ENCODE data around the gene BPIFA2. TPM values are rescaled to one million over a fixed set of nuclear protein-coding genes. Genes with fewer than 3 reads are reported as not detected.

BPIFA2 gene
- total RNA-seq, 1 donor from 2014 or later = not detected

DNA sequence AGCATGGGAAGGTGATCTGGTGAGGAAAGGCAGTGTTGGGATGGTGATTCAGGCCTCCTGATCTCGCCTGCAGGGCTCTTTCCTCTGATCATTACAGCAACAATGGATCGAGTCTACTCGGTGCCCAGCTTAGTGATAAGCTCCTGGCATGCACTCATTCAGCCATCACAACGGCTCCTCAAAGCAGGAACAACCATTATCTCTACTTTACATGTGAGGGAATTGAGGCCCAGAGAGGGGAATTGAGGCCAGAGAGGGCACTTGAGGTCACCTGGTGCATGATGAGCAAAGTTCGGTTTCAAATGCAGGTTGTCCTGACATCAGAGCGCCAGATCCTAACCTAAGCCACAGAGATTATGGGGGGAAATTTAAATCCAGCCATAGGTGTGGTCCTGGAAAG is 42.0 kb upstream of the BPIFA2 start:
- no peak for DNase-seq

DNA sequence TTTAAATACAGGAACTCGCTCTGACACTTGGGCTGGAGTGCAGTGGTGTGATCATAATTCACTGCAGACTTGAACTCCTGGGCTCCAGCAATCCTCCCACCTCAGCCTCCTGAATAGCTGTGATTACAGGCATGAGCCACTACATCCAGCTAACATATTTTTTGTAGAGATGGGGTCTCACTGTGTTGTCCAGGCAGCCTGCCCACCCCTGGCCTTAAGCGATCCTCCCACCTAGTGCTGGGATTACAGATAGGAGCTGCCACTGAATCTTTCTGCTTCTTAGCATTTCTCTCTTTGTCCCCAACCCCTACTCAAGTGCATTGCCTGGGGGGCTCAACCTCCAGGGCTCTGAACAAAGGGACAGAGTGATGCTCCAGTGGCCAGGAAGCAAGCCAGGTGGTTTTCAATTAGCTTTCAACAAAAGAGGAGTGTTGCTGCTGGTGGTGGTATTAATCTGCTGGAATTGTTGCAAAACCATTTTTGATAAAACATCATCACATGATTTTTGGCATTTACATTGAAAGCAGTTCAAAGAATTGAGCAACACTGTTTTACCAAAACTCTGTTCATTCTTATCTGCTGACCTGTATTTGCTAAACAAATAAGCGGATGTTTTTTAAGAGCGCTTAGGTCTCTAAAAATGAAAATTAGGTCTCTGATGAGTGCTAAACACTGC is 40.4 kb upstream of the BPIFA2 start:
- H3K27me3 ChIP-seq (ENCODE audit: low read depth) = peaks cover 8% of the 10 kb centered on the region
- H3K4me1 ChIP-seq = peaks cover 4% of the 10 kb centered on the region
- DNase-seq = no peak
- intact Hi-C loops (cut with micrococcal nuclease) = no loop called here
- TF ChIP-seq, protein P1, sequence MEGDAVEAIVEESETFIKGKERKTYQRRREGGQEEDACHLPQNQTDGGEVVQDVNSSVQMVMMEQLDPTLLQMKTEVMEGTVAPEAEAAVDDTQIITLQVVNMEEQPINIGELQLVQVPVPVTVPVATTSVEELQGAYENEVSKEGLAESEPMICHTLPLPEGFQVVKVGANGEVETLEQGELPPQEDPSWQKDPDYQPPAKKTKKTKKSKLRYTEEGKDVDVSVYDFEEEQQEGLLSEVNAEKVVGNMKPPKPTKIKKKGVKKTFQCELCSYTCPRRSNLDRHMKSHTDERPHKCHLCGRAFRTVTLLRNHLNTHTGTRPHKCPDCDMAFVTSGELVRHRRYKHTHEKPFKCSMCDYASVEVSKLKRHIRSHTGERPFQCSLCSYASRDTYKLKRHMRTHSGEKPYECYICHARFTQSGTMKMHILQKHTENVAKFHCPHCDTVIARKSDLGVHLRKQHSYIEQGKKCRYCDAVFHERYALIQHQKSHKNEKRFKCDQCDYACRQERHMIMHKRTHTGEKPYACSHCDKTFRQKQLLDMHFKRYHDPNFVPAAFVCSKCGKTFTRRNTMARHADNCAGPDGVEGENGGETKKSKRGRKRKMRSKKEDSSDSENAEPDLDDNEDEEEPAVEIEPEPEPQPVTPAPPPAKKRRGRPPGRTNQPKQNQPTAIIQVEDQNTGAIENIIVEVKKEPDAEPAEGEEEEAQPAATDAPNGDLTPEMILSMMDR (IDR thresholded peaks at IDR 0.05; ENCODE audit: borderline replicate concordance) = no peak
- no peaks in the 10 kb centered on the region for H3K9me3 ChIP-seq (replicated peaks)
- no peak overlapping the region for H3K27ac ChIP-seq (replicated peaks)
- H3K36me3 ChIP-seq = no peaks in the 10 kb centered on the region
- no peak overlapping the region for H3K4me3 ChIP-seq

More for the DNA sequence above, 42.0 kb upstream of the BPIFA2 start:
- Histone ChIP-seq H3K9me3 (replicated peaks) (no peaks in the 10 kb centered on the region), H3K4me1 (peaks cover 4% of the 10 kb centered on the region), H3K4me3 (no peak overlapping the region), H3K27ac (replicated peaks) (no peak overlapping the region), H3K27me3 (ENCODE audit: low read depth) (no peaks in the 10 kb centered on the region), H3K36me3 (no peaks in the 10 kb centered on the region)
- intact Hi-C loops (cut with micrococcal nuclease) = no loop called here
- TF ChIP-seq, protein P1 (IDR thresholded peaks at IDR 0.05; ENCODE audit: borderline replicate concordance) = no peak

DNA sequence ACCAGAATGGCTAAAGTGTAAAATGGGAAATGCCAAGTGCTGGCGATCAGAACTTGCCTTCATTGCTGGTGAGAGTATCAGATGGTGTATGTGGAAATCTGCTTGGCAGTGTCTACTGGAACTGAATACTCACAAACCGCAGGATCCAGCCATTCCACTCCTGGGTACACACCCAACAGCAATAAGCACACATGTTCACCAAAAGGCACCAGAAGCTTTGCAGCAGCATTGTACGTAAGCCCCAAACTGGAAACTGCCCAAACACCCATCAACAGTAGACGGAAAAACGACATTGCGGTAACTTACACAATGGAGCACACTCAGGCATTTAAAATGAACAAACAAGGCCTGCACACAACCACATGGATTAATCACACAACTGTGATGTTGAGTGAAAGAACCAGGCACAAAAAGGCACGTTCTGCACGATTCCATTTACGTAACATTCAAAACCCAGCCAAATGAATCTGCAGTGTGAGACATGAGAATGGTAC is 37.3 kb upstream of the BPIFA2 start:
- H3K4me3 ChIP-seq = no peak overlapping the region
- DNase-seq = no peak
- TF ChIP-seq, protein P1 (IDR thresholded peaks at IDR 0.05; ENCODE audit: borderline replicate concordance) = no peak

DNA sequence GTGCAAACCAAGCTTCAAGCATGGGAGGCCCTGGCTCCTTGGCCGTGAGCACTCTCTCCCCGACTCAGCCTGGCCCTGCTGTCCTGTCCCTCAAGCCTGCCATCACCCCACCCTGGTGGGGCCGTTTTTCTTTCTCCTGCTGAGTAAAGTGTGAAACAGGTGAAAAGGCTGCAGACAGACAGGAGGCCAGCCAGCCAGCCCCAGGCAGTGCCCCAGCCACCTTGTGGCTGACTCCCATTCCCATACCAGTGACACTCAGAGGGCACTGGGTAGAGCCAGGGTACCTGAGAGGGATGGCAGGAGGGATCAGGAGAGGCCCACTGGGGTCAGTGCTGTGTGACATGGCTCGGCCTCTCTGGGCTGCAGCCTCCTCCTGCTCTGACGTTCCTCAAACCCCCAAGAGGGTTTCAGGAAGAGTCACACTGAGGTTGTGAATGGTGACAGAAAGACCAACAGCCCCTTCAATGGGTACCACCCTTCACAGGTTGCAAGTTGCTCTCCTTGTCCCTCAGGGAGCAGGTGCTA is 35.9 kb upstream of the BPIFA2 start:
- peaks cover 2% of the 10 kb centered on the region for H3K9me3 ChIP-seq (replicated peaks)
- TF ChIP-seq, protein P1 (IDR thresholded peaks at IDR 0.05; ENCODE audit: borderline replicate concordance) = no peak
- no peak overlapping the region for H3K27ac ChIP-seq (replicated peaks)
- no peak overlapping the region for H3K4me3 ChIP-seq
- H3K27me3 ChIP-seq (ENCODE audit: low read depth) = peaks cover 40% of the 10 kb centered on the region
- intact Hi-C loops (cut with micrococcal nuclease) = no loop called here
- H3K36me3 ChIP-seq = no peaks in the 10 kb centered on the region
- no peak for DNase-seq
- no peaks in the 10 kb centered on the region for H3K4me1 ChIP-seq

More for the DNA sequence above, 37.3 kb upstream of the BPIFA2 start:
- Histone ChIP-seq H3K27me3 (ENCODE audit: low read depth) (peaks cover 39% of the 10 kb centered on the region), H3K27ac (replicated peaks) (no peak overlapping the region), H3K9me3 (replicated peaks) (no peaks in the 10 kb centered on the region), H3K4me1 (peaks cover 4% of the 10 kb centered on the region), H3K36me3 (no peaks in the 10 kb centered on the region)
- intact Hi-C loops (cut with micrococcal nuclease) = no loop called here

DNA sequence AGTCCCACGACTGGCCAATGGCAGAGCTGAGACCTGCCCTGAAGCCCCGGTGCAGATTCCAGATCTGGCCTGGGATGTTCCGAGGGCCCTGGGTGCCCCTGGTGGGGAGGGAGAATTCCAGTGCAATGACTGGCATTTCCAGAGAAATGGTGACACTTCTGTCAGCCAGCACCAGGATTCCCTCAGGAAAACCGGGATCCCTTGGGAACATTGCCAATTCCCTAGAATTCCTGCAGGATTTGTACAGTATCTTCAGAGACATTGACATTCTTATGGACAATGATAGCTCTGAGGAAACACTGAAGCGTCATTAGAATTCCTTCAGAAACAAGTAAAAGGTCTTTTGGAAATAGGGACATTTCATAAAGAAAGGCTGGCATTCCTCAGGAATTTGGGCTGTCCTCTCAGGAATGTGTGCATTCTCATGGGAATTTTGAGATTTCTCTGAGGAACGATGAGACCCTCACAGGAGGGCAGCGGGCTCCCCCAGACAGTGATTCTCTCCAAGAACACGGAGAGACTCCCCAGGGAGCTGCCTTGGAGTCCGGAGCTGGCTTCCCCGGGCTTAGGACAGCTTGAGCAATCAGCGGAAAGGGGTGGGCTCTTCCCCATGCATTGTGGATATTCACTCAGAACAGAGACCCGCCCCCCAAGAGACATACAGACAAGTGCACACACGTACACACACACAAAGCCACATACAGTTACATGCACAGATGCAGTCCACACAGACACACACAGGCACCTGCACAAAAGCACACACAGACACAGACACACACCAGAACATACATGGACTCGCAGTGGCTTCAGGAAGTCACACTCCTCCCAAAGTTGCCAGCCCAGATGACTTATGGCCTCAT is 35.2 kb upstream of the BPIFA2 start:
- Histone ChIP-seq H3K27ac (replicated peaks) (no peak overlapping the region), H3K4me1 (no peaks in the 10 kb centered on the region), H3K27me3 (ENCODE audit: low read depth) (peaks cover 40% of the 10 kb centered on the region), H3K36me3 (no peaks in the 10 kb centered on the region), H3K4me3 (no peak overlapping the region), H3K9me3 (replicated peaks) (peaks cover 3% of the 10 kb centered on the region)
- intact Hi-C loops (cut with micrococcal nuclease) = no loop called here
- DNase-seq = no peak
- TF ChIP-seq, protein P1 (IDR thresholded peaks at IDR 0.05; ENCODE audit: borderline replicate concordance) = no peak
